ENCODE measurements around the gene C1QTNF1.
"Not testable (repeated sequence)": the region's sequence is repeated elsewhere in the genome, so short reads cannot be mapped to it uniquely, and the experiment has no call there.

The C1QTNF1 gene

GRCh38 chr17:79006794-79007503 is 17.0 kb upstream of the C1QTNF1 start:
- DNase-seq, result no peak

DNA sequence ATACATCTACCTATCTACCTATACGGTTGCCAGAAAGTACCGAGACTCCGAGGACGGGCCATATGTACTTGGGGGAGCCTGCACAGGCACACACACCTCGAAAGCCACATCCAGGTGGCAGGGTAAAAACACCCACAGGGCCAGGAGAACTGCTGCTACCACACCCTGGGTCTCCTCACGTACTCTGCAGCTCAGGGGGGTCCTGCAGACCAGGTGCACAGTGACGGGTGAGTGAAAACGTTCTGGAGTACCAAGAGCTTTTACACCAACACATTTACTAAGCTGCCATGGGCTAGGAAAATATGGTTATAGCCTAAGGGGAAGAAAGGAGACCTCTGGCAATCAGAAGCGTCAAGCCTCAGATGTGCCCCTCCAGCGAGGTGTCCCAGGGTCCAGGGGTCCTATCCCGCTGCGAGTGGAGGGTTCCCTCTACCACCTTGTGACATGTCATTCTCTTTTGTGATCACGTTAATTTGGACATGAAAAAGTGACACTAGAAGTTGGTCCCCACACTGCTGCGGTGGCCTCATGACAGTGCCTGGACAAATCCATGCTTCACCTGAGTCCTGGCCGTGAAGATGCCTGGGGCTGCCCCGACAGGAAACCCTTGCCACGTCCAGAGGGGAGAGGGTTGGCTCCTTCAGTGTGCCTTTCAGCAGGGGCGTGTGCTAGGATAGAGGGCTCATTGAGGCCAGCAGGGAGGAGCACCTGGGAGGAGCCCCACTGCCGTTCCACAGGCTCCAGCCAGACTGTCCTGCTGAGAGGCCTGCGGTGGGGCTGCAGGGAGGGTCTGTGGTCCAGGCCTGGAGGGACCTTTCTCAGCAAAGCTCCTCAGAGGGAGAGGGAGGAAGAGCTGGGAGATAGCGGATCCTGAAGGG is 16.2 kb upstream of the C1QTNF1 start:
- no peak for DNase-seq

DNA sequence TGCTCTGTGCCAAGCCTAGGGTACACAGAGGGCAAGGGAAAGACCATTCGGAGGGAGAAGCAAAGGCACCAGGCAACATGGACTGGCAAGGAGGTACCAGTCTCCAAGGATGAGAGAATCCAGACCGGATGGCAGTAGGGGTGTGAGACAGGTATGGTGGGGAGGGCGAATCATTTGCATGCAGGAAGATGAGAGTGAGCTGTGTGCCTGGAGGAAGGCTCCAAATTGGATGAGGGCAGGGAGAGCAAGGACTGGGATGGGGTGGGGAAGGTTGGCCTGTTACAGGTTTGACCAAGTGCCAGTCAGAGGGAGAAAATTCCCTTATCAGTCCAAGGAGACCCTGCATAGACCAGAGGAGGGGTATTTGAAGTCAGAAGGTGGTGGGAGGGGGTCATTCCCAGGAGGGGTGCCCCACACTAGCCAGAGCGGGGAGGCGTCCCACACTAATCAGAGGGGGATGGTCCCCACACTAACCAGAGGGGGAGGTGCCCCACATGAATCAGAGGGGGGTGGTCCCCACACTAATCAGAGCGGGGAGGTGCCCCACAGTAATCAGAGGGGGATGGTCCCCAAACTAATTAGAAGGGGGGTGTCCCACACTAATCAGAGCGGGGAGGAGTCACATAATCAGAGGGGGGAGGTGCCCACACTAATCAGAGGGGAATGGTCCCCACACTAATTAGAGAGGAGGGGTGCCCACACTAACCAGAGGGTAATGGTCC is 15.1 kb upstream of the C1QTNF1 start:
- DNase-seq, result no peak

DNA sequence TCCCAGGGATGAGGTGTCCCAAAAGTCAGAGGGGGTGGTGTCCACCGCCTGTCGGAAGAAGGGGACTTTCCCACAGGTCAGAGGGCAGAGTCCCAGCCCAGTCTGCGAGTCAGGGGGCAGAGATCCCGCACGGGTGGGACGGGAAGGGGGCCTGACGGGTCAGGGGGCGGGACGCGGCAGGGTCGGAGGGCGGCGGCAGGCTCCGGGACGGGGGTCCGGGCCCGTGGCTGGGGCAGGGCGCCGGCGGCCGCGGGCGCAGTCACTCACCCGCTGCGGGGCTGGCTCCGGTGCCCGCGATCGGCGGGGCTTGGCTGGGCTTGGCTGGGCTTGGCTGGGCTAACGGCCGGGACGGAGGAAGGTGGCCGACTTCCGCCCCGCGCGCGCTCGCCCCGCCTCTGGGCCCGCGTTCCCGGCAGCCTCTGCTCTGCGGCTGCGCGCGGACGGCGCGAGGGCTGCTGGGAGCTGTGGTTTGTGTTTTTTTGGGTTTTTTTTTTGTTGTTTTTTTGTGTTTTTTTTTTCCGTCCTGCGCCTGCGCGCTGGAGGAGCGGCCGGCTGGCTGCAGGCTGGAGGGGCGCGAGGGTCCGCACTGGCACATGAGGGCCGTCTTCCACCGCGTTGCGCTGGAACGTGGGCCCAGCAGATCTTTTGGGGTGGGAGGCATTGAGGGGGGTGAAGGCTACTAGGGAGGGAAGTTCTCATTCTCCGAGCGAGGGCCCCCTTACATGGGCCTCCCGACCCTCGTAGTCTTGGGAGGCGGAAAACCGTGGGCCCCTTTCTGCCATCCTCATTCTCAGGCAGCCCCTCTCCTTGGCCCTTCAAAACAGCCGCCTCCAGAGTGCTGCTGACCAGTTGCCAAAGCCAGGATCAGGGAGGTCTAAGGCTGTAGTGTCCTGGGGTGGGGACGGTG is 14.3 kb upstream of the C1QTNF1 start, which contains the start of gene CANT1:
TSS of gene CANT1 (minus strand) at position 368 of the 907 bp plus-strand sequence. CDS start 12,142 bp downstream, outside the sequence.
- peak; percentile 72 to 92 (median 76) for DNase-seq

DNA sequence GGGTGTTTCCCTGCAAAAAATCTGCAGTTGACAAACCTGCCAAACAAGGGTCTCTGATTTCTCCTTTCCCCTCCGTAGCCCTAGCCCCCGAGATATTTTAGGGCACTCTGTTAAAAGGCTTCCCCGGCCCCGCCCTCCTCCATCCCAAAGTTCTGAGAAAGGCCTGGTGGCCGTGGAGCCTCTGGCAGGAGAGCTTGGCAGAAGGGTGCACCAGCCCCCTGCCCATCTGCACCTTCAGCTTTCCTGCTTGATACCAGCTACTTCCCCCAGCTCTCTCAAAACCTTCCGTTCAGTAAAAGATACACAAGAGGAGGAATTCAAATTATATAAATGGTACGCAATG is 13.7 kb upstream of the C1QTNF1 start:
- no peak for DNase-seq

GRCh38 chr17:79011451-79012147 is 12.4 kb upstream of the C1QTNF1 start:
- no peak for DNase-seq

DNA sequence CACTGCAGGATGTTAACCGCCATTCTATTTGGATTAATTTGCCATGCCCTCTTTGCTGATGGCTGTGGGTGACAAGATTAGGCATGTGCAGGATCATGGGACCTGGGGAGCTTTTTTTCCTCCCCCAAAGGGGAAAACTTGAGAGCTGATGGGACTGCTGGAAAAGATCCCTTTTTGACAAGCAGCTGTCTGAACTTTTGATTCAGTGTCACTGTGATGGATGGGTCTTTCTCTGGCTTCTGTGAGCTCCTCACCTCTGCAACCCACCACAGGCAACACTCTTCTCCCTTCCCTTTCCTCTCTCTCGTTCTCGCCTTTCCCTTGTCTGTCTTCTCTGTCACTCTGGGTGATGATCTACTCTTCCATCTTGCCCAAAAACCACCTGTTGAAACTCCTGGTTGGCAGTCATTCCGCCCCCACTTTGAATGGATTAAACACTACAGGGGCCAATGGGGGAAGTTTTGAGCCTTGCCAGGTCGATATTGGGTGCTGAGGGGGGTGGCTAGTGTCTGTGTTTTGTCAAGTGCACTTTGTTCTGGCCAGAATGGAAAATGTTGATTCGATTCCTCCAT is 11.3 kb upstream of the C1QTNF1 start:
- DNase-seq, result no peak

DNA sequence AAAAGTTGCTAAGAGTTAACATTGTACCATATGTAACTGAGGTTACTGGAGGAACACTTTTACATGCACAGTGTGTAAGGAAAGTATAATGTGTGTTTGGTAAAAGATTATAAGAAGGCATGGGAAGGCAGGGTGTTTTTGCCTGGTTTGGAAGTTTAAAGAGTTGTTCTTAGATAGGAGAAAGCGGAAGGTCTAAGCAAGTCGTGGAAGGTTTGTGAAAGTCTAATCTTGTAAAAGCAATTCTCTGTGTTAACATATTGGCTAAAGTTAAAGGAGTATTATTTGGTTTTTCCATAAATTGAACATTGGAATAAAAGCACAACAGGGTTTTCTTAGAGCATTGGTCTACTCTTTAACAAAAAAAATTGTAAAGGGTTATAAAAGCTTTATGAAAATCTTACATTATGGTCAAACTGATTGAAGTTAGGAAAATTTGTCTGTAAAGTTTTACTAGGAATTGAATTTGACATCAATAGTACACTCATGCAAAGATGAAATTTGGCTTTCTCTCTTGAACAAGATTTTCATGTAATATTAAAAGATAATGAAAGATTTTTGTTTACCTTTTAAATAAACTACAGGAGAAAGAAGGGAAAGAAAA is 9.7 kb upstream of the C1QTNF1 start:
- DNase-seq, result no peak

DNA sequence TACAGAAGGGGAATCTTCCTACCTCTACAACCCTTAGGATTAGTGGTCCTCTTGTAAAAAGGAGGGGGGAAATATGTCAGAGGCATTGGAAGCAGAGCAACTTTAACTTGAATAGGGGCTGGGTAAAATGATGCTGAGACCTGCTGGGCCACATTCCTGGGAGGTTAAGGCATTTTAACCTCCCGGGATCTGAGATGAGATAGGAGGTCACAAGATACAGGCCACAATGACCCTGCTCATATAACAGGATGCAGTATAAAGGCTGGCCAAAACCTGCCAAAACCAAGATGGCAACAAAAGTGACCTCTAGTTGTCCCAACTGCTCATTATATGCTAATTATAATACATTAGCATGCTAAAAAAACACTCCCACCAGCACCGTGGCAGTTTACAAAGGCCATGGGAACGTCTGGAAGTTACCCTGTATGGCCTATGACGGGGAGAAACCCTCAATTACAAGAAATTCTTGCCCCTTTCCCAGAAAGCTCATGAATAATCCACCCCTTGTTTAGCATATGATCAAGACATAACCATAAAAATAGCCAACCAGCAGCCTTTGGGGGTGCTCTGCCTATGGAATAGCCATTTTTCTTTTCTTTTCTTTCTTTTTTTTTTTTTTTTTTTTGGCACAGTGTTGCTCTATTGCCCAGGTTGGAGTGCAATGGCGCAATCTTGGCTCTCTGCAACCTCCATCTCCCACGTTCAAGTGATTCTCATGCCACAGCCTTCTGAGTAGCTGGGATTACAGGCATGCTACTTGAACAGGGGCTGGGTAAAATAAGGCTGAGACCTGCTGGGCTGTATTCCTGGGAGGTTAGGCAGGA is 6.2 kb upstream of the C1QTNF1 start:
- no peak for DNase-seq

DNA sequence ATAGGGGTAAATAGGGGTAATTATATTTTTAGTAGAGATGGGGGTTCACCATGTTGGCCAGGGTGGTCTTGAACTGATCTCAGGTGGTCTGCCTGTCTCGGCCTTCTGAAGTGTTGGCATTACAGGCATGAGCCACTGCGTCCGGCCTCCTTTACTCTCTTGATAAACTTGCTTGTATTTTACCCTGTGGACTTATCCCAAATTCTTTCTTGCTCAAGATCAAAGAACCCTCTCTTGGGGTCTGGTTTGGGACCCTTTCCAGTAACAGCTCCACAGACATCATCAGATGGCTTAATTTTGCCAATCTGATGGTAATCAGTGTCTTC is 5.6 kb upstream of the C1QTNF1 start:
- DNase-seq, result no peak

GRCh38 chr17:79019261-79019631 is 4.7 kb upstream of the C1QTNF1 start:
- no peak for DNase-seq

GRCh38 chr17:79019632-79020584 is 4.1 kb upstream of the C1QTNF1 start:
- peak in 4 of 5 experiments; percentile 30 to 50 (median 36) for DNase-seq

DNA sequence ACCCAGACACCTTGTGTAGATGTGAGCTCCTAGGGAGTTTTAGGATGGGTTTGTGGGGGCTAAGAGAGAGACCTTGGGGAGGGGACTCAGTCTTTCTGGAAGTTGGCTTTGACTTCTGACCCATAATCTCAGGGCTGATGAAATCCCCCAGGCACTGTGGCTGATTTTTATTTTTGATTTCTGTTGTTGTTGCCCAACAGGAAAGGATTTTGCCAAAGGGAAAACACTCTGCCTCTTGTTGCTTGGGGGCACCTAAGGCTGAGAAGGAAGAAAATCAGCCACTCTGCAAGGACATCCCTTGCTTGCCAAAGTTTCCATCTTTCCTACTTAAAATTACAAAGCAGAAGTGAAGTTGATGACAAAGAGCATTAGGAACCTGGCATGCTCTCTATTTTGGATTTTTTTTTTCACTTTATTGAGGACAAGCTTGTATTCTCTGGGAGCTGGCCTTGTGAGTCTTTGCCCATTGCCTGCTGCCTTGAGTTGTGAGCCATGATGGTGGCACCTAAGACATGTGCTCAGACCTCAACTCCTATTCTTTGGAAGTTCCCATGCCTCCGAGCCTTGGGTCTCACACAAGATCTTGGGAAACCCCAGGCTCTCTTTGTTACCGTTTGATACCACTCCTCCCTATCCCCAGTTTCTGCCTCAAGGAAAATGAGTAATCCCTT is 3.2 kb upstream of the C1QTNF1 start:
- no peak for DNase-seq

- DNase-seq, result not testable (repeated sequence)
Measured at GRCh38 chr17:79021929-79022328, 2.0 kb upstream of the C1QTNF1 start.

DNA sequence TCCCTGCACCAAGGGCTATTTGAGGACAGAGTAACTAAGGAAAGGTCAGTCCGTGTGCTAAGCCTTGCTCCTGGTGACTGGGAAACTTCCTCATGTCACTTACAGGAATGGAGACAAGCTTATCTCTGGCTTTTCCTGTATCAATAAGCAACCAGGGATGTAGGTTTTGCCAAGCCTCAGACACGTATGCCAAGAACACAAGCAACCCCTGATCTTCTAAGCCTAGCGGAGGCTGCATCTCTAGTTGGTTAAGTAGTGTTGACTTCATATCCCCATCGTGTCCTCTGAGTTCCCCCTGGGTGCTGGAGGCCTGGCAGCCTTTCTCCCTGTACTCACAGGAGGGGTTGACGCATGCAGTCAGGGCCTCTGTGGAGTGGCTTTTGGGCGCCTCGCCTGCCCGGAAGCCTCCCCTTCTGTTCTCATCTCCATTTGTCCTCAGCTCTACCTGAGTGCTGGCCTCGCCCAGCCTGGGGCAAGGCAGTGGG is 1.4 kb upstream of the C1QTNF1 start:
- DNase-seq, result no peak

- no peak for DNase-seq
Measured at GRCh38 chr17:79023180-79023705, 726 bp upstream of the C1QTNF1 start.

GRCh38 chr17:79024901-79025737 is 1.1 kb downstream of the C1QTNF1 start:
- DNase-seq, result no peak
